OCI-LY3 (cell line): ENCODE measurements around the gene FGF19.

Source experiments
- CTCF ChIP-seq: fragments of 200-600, 300-600 bp; sonication (generic); IDR thresholded peaks from 2 replicates; pipeline ENCODE4 v1.5.1; 2014; ENCODE audit warnings: antibody characterized with exemption, low read length, low read depth
- EZH2phosphoT487 ChIP-seq: fragments of 200-600 bp; shearing (Covaris generic); IDR thresholded peaks from 2 replicates; pipeline ENCODE4 v1.6.1; 2018; ENCODE audit warnings: antibody characterized with exemption, mixed run types, low read depth

GRCh38 chr11:69726019-69726418, 22.2 kb upstream of the FGF19 start:
- TF ChIP-seq CTCF: no peak
- TF ChIP-seq EZH2phosphoT487: no peak
